HG03469 (cell line): ENCODE data around the gene PLPP3.

Experiments
- ATAC-seq: cut with Tn5 transposase; IDR thresholded peaks from one replicate; pipeline ENCODE4 v1.9.1; 2021; ENCODE audit warnings: mild to moderate bottlenecking, moderate library complexity, moderate number of reproducible peaks; ENCODE audit not compliant: unreplicated experiment

The PLPP3 gene

GRCh38 chr1:56576880-56577405 lies 2.4 kb downstream of the PLPP3 start:
- no peak for ATAC-seq

GRCh38 chr1:56575865-56576264 lies 3.5 kb downstream of the PLPP3 start:
- no peak for ATAC-seq

GRCh38 chr1:56574794-56575193 lies 4.6 kb downstream of the PLPP3 start:
- ATAC-seq = no peak

GRCh38 chr1:56573311-56573710 lies 6.1 kb downstream of the PLPP3 start:
- no peak for ATAC-seq

GRCh38 chr1:56572334-56573050 lies 6.9 kb downstream of the PLPP3 start:
- ATAC-seq = no peak

- no peak for ATAC-seq
These were observed 7.9 kb downstream of the PLPP3 start for GRCh38 chr1:56571448-56571847.

- no peak for ATAC-seq
These were observed 8.4 kb downstream of the PLPP3 start for GRCh38 chr1:56570924-56571372.

- no peak for ATAC-seq
These were observed 9.7 kb downstream of the PLPP3 start for GRCh38 chr1:56569661-56570060.

GRCh38 chr1:56566994-56567393 lies 12.4 kb downstream of the PLPP3 start:
- no peak for ATAC-seq

- ATAC-seq = no peak
These were observed 13.2 kb downstream of the PLPP3 start for GRCh38 chr1:56566061-56566744.

- ATAC-seq = no peak
These were observed 14.7 kb downstream of the PLPP3 start for GRCh38 chr1:56564615-56565014.

- no peak for ATAC-seq
These were observed 15.8 kb downstream of the PLPP3 start for GRCh38 chr1:56563568-56563967.

- ATAC-seq = no peak
These were observed 16.4 kb downstream of the PLPP3 start for GRCh38 chr1:56562891-56563452.

- no peak for ATAC-seq
These were observed 17.9 kb downstream of the PLPP3 start for GRCh38 chr1:56561227-56562019.

- ATAC-seq = no peak
These were observed 21.6 kb downstream of the PLPP3 start for GRCh38 chr1:56557746-56558145.

- ATAC-seq = no peak
These were observed 23.9 kb downstream of the PLPP3 start for GRCh38 chr1:56555448-56555847.

GRCh38 chr1:56553046-56553445 lies 26.3 kb downstream of the PLPP3 start:
- no peak for ATAC-seq

GRCh38 chr1:56552349-56552748 lies 27.0 kb downstream of the PLPP3 start:
- no peak for ATAC-seq

GRCh38 chr1:56551691-56552090 lies 27.7 kb downstream of the PLPP3 start:
- ATAC-seq = no peak

- no peak for ATAC-seq
These were observed 28.5 kb downstream of the PLPP3 start for GRCh38 chr1:56550859-56551188.

- no peak for ATAC-seq
These were observed 29.1 kb downstream of the PLPP3 start for GRCh38 chr1:56550138-56550858.
